CD14-positive monocyte (primary cell): ENCODE data around the gene PHLDB3. TPM values are rescaled to one million over a fixed set of nuclear protein-coding genes. Genes with fewer than 3 reads are reported as not detected.
"Not testable (repeated sequence)": the region's sequence is repeated elsewhere in the genome, so short reads cannot be mapped to it uniquely, and the experiment has no call there.

ENCODE experiments used
- DNase-seq, 3 donors: peaks; one replicate each; pipeline ENCODE4 v3.0.0-alpha.2; 2011 to 2022
- H2AFZ ChIP-seq: 2 replicates; pipeline ENCODE4 v1.6.0; 2012; ENCODE audit warnings: mild to moderate bottlenecking, low read depth, low read length, inconsistent platforms; ENCODE audit not compliant: insufficient read depth, poor library complexity, severe bottlenecking
- H3K27ac ChIP-seq, 2 donors: 1 replicate in 1 of 2; 2 replicates in 1 of 2; pipeline ENCODE4 v1.5.1; 2012 to 2013; ENCODE audit warnings: low read length in 2 of 2, control low read depth in 1 of 2, inconsistent platforms in 1 of 2, low read depth in 1 of 2, mild to moderate bottlenecking in 1 of 2
- H3K27me3 ChIP-seq, 2 donors: one replicate each; pipeline versions ENCODE4 v1.6.0 to v1.6.1; 2011 to 2013; ENCODE audit warnings: low read length in 2 of 2; ENCODE audit not compliant: control insufficient read depth in 2 of 2, insufficient read depth in 2 of 2
- H3K36me3 ChIP-seq, 2 donors: replicated peaks in 1 of 2; 1 replicate in 1 of 2; 2 replicates in 1 of 2; pipeline versions ENCODE4 v1.5.1 to v1.6.1; 2012 to 2013; ENCODE audit warnings: low read length in 2 of 2, control low read depth in 1 of 2, inconsistent platforms in 1 of 2, mild to moderate bottlenecking in 1 of 2; ENCODE audit not compliant: insufficient read depth in 2 of 2, control insufficient read depth in 1 of 2
- H3K4me1 ChIP-seq, 2 donors: 1 replicate in 1 of 2; 2 replicates in 1 of 2; pipeline versions ENCODE4 v1.5.1 to v1.6.1; 2012 to 2013; ENCODE audit warnings: low read length in 2 of 2, control low read depth in 1 of 2, inconsistent platforms in 1 of 2, mild to moderate bottlenecking in 1 of 2, moderate library complexity in 1 of 2; ENCODE audit not compliant: insufficient read depth in 2 of 2, control insufficient read depth in 1 of 2
- H3K4me2 ChIP-seq: replicated peaks from 2 replicates; pipeline ENCODE3; 2012; ENCODE audit warnings: low read length, moderate library complexity, mild to moderate bottlenecking; ENCODE audit not compliant: poor library complexity, severe bottlenecking; ENCODE audit errors: extremely low read depth
- H3K4me3 ChIP-seq, 3 experiments: fragments of 200-600 bp in 1 of 3; sonication (generic) in 1 of 3; replicated peaks in 1 of 3; 1 replicate in 2 of 3; 2 replicates in 1 of 3; pipeline ENCODE4 v1.5.1; 2011 to 2013; ENCODE audit warnings: low read length in 3 of 3, mild to moderate bottlenecking in 3 of 3, control low read depth in 2 of 3, low read depth in 2 of 3, inconsistent platforms in 1 of 3, moderate library complexity in 1 of 3
- H3K79me2 ChIP-seq: 2 replicates; pipeline ENCODE4 v1.6.0; 2012; ENCODE audit warnings: mild to moderate bottlenecking, control low read depth, inconsistent platforms, low read length, moderate library complexity; ENCODE audit not compliant: insufficient read depth
- H3K9ac ChIP-seq: 2 replicates; pipeline ENCODE4 v1.6.0; 2017; ENCODE audit warnings: low read length, mild to moderate bottlenecking; ENCODE audit not compliant: insufficient read depth, poor library complexity, severe bottlenecking
- H3K9me3 ChIP-seq, 2 donors: replicated peaks in 1 of 2; 1 replicate in 1 of 2; 2 replicates in 1 of 2; pipeline versions ENCODE4 v1.5.1 to v1.6.1; 2012 to 2013; ENCODE audit warnings: low read length in 2 of 2, control low read depth in 1 of 2; ENCODE audit not compliant: control insufficient read depth in 1 of 2, insufficient read depth in 1 of 2
- H4K20me1 ChIP-seq: 2 replicates; pipeline ENCODE4 v1.6.0; 2012; ENCODE audit warnings: mild to moderate bottlenecking, low read length, control low read depth, moderate library complexity; ENCODE audit not compliant: insufficient read depth
- H3K27ac Mint-ChIP-seq, 7 donors: one replicate each; pipeline ENCODE4 v1.8.0; 2020; ENCODE audit warnings: mild to moderate bottlenecking in 7 of 7, mixed read lengths in 7 of 7, moderate library complexity in 6 of 7, inconsistent platforms in 2 of 7
- H3K27me3 Mint-ChIP-seq, 3 donors: one replicate each; pipeline ENCODE4 v1.8.0; 2021 to 2022; ENCODE audit warnings: low read depth in 3 of 3, mild to moderate bottlenecking in 3 of 3, mixed read lengths in 3 of 3, moderate library complexity in 3 of 3, inconsistent platforms in 1 of 3
- H3K36me3 Mint-ChIP-seq, 2 donors: one replicate each; pipeline ENCODE4 v1.8.0; 2020; ENCODE audit warnings: mixed read lengths in 2 of 2, inconsistent platforms in 1 of 2, mild to moderate bottlenecking in 1 of 2
- H3K4me1 Mint-ChIP-seq: one replicate; pipeline ENCODE4 v1.8.0; 2020; ENCODE audit warnings: mild to moderate bottlenecking, mixed read lengths
- H3K4me3 Mint-ChIP-seq, 2 donors: one replicate each; pipeline ENCODE4 v1.8.0; 2020; ENCODE audit warnings: mild to moderate bottlenecking in 2 of 2, mixed read lengths in 2 of 2, moderate library complexity in 1 of 2
- H3K9me3 Mint-ChIP-seq, 7 donors: one replicate each; pipeline ENCODE4 v1.8.0; 2020 to 2022; ENCODE audit warnings: mixed read lengths in 7 of 7, mild to moderate bottlenecking in 6 of 7, moderate library complexity in 6 of 7, inconsistent platforms in 2 of 7
- WGBS: methylation state at CpG from one replicate; pipeline ENCODE4 v1.1.5; 2013; ENCODE audit warnings: missing lambda C conversion rate; ENCODE audit not compliant: insufficient coverage; 5-methylcytosine and 5-hydroxymethylcytosine counted together
- intact Hi-C, 2 donors: fragments of 100-400 bp; cut with micrococcal nuclease; formaldehyde crosslinking; loops; one replicate each; pipeline versions ENCODE4 v1.15.0 to v1.15.1; 2023
- polyA plus RNA-seq, 3 donors: library from polyadenylated mRNA; depleted of rRNA in 1 of 3; unstranded in 2 of 3; stranded (reverse) in 1 of 3; fragments of 300-500 nt in 2 of 3; fragments of >200 nt in 1 of 3; fragmentation: Illumina TruSeq in 2 of 3; gene quantifications; 1 replicate in 2 of 3; 2 replicates in 1 of 3; pipeline ENCODE4 v1.2.3, GENCODE V29; 2012 to 2021
- TF ChIP-seq, protein P1 (sequence below): fragments of 200-600 bp; IDR thresholded peaks from one replicate; pipeline ENCODE4 v1.8.0; 2022; ENCODE audit warnings: antibody characterized with exemption, mild to moderate bottlenecking

Gene PHLDB3
- polyA plus RNA-seq, 3 donors = 1.4 to 3.4 (median 1.7) TPM

DNA sequence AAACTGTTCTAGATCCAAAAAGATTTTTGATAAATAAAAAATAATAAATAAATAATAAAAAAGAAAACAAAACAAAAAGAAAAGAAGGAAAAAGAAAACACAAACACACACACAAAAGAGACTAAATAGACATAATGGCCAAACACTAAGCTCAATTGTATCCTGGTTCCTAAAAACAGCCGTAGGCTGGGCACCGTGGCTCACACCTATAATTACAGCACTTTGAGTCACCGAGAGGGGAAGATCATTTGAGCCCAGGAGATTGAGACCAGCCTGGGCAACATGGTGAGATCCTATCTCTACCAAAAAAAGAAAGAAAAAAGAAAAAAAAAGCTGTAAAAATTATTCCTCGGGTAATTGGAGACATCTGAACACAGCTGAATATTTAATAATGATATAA is 13.5 kb upstream of the PHLDB3 start:
- H3K4me1 ChIP-seq = peaks cover 21 to 25% of the 10 kb centered on the region in 2 donors
- peak overlapping the region in 5 of 7 donors; percentile 51 to 82 (median 71) for H3K27ac Mint-ChIP-seq
- WGBS = 100% methylated on average over 1 of the region's 4 CpGs

DNA sequence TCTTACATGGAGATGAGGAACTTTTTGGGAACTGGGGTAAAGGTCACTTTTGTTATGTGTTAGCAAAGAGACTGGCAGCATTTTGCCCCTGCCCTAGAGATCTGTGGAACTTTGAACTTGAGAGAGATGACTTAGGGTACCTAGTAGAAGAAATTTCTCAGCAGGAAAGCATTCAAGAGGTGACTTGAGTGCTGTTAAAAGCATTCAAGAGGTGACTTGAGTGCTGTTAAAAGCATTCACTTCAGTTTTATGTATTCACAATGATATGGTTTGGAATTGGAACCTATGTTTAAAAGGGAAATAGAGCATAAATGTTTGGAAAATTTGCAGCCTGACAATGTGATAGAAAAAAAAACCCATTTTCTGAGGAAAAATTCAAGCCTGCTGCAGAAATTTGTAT is 7.9 kb upstream of the PHLDB3 start:
- H3K36me3 Mint-ChIP-seq = peaks cover 52 to 82% of the 10 kb centered on the region in 2 donors
- DNase-seq, H3K4me3 ChIP-seq, H3K4me3 Mint-ChIP-seq, H3K27me3 ChIP-seq, H3K9me3 Mint-ChIP-seq, H3K9ac ChIP-seq, H3K27ac Mint-ChIP-seq, H3K4me1 ChIP-seq, H3K79me2 ChIP-seq, H4K20me1 ChIP-seq, H3K4me2 ChIP-seq, intact Hi-C loops, H3K9me3 ChIP-seq, H3K27ac ChIP-seq, H3K4me1 Mint-ChIP-seq, H2AFZ ChIP-seq, H3K27me3 Mint-ChIP-seq: not testable (repeated sequence)
- H3K36me3 ChIP-seq = peaks cover 42 to 73% of the 10 kb centered on the region in 2 donors

More for the DNA sequence above, 13.5 kb upstream of the PHLDB3 start:
- no peaks in the 10 kb centered on the region for H3K27me3 Mint-ChIP-seq
- no peak overlapping the region for H3K4me3 ChIP-seq
- no peak overlapping the region for H3K9ac ChIP-seq
- peaks cover 7% of the 10 kb centered on the region for H4K20me1 ChIP-seq
- H3K36me3 ChIP-seq = peaks cover 7 to 36% of the 10 kb centered on the region in 2 donors
- no peak overlapping the region for H3K27ac ChIP-seq
- no peaks in the 10 kb centered on the region for H3K9me3 Mint-ChIP-seq
- peaks cover 18 to 41% of the 10 kb centered on the region in 2 donors for H3K36me3 Mint-ChIP-seq
- H3K27me3 ChIP-seq = no peaks in the 10 kb centered on the region
- intact Hi-C loops = loop anchor here in 1 of 2 donors (2.0 kb wide), 1 partner anchor 85 kb away; no protein-coding TSS in a partner anchor
- TF ChIP-seq, protein P1, sequence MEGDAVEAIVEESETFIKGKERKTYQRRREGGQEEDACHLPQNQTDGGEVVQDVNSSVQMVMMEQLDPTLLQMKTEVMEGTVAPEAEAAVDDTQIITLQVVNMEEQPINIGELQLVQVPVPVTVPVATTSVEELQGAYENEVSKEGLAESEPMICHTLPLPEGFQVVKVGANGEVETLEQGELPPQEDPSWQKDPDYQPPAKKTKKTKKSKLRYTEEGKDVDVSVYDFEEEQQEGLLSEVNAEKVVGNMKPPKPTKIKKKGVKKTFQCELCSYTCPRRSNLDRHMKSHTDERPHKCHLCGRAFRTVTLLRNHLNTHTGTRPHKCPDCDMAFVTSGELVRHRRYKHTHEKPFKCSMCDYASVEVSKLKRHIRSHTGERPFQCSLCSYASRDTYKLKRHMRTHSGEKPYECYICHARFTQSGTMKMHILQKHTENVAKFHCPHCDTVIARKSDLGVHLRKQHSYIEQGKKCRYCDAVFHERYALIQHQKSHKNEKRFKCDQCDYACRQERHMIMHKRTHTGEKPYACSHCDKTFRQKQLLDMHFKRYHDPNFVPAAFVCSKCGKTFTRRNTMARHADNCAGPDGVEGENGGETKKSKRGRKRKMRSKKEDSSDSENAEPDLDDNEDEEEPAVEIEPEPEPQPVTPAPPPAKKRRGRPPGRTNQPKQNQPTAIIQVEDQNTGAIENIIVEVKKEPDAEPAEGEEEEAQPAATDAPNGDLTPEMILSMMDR = no peak
- no peak overlapping the region for H3K4me2 ChIP-seq
- no peaks in the 10 kb centered on the region for H3K9me3 ChIP-seq
- H3K4me3 Mint-ChIP-seq = no peak overlapping the region
- H2AFZ ChIP-seq = no peak overlapping the region
- H3K4me1 Mint-ChIP-seq = peaks cover 29% of the 10 kb centered on the region
- no peak for DNase-seq
- peaks cover 35% of the 10 kb centered on the region for H3K79me2 ChIP-seq
